Testis (tissue), 2 donors: ENCODE measurements around the gene MPRIP.

Source experiments
- POLR2A ChIP-seq: fragments of 450-650 bp; IDR thresholded peaks from one replicate; pipeline ENCODE4 v1.6.1; 2017; ENCODE audit warnings: antibody characterized with exemption, mild to moderate bottlenecking, moderate library complexity
- TF ChIP-seq, protein P1 (sequence below), 3 experiments: fragments of 450-650 bp in 2 of 3; fragments of 200-600 bp in 1 of 3; sonication (generic) in 1 of 3; IDR thresholded peaks; one replicate each; pipeline ENCODE4 v1.5.1; 2016 to 2019; ENCODE audit warnings: antibody characterized with exemption in 3 of 3, mild to moderate bottlenecking in 2 of 3, moderate library complexity in 1 of 3

DNA sequence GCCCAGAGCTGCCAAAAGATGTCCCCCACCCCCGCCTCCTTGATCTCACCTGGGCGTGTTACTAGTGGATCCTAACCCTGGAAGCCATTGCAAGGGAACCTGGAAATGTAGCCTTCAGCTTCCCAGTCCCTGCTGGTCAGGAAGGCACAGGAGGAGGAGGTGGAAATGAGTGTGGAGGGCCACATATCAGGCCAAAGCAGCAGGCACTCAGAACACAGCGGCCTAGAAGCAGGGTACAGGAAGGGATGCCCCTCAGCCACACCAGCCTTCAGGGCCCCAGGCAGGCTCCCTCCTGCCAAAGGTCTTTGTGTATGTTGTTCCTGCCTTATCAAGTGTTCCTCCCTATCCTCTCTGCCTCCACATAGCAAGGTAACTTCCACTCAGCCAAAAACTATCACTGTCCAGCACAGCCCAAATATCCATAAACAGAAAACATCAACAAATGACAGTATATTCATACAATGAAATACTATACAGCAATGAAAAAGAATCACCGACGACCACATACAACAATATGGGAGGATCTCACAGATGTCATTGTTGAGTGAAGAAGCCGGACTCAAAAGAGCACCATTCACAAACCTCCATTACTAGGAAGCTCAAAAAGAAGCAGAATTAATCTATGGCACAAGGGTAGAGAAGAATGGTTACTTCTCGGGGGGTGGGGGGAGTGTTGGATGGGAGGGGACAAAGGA, 42.2 kb upstream of the MPRIP start:
- TF ChIP-seq, protein P1, sequence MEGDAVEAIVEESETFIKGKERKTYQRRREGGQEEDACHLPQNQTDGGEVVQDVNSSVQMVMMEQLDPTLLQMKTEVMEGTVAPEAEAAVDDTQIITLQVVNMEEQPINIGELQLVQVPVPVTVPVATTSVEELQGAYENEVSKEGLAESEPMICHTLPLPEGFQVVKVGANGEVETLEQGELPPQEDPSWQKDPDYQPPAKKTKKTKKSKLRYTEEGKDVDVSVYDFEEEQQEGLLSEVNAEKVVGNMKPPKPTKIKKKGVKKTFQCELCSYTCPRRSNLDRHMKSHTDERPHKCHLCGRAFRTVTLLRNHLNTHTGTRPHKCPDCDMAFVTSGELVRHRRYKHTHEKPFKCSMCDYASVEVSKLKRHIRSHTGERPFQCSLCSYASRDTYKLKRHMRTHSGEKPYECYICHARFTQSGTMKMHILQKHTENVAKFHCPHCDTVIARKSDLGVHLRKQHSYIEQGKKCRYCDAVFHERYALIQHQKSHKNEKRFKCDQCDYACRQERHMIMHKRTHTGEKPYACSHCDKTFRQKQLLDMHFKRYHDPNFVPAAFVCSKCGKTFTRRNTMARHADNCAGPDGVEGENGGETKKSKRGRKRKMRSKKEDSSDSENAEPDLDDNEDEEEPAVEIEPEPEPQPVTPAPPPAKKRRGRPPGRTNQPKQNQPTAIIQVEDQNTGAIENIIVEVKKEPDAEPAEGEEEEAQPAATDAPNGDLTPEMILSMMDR (IDR thresholded peaks at IDR 0.05): no peak
- no peak for TF ChIP-seq POLR2A
